CD4-positive, alpha-beta T cell treated with Interleukin-17A for 1 hour (primary cell): ENCODE measurements around the gene KCNAB3.

ENCODE experiments used
- DNase-seq: peaks from one replicate; pipeline ENCODE4 v3.0.0-alpha.2; 2020

Gene KCNAB3

GRCh38 chr17:7935859-7936258 is 6.2 kb upstream of the KCNAB3 start:
- DNase-seq, result no peak

DNA sequence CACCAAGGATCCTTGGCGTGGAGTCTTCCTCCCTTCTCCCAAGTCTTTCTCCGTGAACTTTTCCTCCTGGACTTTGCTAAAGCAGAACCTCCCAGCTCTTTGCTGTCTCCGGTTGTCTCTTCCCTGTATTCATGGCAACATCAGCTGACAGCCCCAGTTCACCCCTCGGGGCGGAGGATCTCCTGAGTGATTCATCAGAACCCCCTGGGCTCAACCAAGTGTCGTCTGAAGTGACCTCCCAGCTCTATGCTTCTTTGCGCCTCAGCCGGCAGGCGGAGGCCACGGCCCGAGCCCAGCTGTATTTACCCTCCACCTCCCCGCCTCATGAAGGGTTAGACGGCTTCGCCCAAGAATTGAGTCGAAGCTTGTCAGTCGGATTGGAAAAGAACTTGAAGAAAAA is 3.3 kb upstream of the KCNAB3 start:
- peak; percentile 35 for DNase-seq

- no peak for DNase-seq
These were observed 2.8 kb upstream of the KCNAB3 start for GRCh38 chr17:7932483-7932891.

DNA sequence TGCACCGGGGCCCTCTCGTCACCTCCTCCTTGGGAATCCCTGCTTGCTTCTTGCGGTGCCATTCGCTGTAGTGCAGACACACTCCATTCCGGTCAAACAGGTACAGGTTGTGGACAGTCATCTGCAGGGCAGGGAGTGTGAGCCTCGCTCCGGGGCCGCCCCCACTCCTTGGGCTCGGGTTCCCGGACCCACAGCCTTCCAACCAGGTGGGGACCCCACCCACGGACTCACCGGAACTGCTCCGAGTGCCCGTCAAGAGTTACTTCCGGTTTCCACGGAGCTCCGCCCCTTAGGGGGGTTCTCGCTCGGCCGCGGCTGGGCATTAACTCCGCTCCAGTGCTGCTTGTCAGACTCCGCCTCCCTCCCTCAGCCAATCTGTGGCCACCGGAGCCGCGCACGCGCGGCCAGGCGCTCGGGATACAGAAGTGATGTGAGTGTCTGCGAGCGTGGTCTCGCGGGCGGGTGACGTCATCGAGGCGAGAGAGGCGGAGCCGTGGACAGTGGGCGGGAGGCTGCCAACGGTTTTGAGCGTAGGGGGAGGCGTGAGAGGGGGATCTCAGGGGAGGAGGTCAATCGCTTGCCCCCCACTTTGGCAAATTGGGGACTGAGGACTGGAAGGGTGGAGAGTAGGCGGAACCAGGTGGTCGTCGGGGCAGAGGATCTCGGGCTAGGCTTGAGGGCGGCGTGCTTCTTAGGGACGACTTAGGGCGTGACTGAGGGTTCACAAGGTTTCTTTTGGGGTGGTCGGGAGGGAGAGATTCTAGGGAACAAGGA is 2.2 kb upstream of the KCNAB3 start, which contains the start of the genes CNTROB and TRAPPC1:
CNTROB (plus strand) TSS at position 498 of the 774 bp plus-strand sequence. CDS start 874 bp downstream, outside the sequence.
TRAPPC1 (minus strand) TSS at position 238 of the 774 bp plus-strand sequence; CDS start at position 121, 117 bp downstream.
- peak; percentile 100 for DNase-seq

GRCh38 chr17:7930841-7931631 is 1.4 kb upstream of the KCNAB3 start:
- DNase-seq, result no peak

- no peak for DNase-seq
These were observed 2.1 kb downstream of the KCNAB3 start for GRCh38 chr17:7927596-7927995.

DNA sequence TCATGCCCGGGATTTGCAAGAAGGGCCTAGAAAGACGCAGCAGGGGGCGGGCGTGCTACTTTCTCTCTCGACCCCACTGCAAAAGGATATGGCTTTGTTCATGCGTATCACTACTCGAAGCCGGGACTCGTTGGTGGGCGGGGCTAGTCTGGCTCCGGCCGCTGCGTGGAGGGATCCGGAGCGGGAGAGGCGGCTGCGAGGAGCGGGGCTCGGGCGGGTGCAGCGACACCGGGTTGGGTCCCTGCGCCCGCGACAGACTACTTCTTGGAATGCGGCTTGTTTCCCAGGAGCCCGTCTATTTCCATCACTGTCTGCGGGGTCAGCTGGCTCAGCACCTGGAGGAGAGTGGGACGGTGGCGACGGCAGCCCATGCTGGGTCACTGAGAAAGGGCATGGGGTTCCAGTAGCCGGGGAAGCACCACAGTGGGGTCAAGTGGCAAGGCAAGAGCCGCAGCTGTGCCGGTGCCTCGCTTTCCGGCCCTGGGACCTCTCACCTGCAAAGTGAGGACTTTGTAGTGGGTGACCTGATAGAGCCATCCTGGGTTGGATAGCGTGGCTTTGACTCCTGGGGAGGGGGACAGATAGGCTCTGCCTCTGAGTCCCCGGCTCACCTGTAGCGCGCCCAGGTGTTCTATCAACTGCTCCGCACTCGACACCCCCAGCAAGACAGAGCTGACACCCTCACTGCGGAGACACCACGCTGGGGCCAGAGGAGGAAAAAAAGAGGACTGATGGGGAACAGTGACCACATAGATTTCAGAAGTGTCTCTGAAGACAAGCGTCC is 6.6 kb downstream of the KCNAB3 start:
- DNase-seq, result peak; percentile 90

DNA sequence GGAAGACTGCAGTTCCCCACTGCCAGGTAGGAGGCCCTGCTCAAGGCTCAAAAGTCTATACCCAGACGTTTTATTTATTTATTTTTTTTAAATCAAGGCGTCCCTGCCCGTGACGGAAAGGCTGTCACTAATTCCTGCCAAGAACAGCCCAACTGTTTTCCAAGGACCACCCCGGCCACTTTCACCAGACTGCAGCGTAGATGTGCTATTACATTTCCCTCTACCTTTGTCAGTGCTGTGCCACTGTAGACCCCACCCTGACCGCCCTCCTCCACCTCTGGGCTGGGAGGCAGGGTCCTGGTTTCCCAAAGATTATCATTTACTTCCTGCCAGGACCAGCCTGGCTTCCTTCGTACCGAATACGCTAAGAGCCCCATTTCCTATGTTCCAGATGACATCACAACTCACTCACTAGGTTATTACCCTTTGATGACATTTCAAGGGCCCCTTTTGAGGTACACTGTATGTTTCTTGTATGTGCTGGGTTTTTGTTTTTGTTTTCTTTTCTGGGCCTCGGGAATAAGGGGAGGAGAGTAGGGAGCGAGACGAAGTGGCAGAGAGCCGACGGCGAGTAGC is 7.3 kb downstream of the KCNAB3 start:
- DNase-seq, result no peak

DNA sequence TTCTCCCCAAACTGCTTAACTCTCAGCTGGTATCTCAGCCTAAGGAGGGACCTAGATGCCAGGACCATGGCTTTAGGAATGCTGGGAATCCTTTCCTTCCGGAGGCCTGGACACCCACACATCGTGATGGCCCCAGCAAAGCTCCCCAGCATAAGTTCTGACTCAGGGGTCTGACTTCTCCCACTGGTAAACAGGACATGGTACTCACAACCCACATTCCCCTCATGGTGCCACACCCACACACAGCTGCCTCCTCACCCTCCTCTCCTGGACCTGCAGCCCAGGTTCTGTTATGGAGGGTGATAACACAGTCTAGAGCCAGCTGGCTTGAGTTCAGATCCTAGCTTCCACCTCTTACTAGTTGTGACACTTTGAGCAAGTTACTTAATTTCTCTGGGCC is 12.8 kb downstream of the KCNAB3 start:
- DNase-seq, result no peak

DNA sequence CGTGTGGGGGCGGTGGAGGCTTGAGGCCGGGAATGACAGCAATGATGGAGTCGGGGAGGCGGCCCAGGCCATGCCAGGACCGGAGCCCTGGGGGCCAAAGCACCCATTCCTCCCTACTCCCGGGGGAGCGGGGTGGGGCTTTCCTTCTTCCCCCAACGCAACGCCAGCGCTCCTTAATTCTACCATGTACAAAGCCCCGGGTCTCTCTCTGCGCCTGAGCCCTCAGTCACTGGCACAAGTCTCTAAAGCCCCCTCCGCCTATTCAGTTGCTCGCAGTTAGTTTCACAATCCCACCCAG is 13.3 kb downstream of the KCNAB3 start:
- DNase-seq, result no peak

DNA sequence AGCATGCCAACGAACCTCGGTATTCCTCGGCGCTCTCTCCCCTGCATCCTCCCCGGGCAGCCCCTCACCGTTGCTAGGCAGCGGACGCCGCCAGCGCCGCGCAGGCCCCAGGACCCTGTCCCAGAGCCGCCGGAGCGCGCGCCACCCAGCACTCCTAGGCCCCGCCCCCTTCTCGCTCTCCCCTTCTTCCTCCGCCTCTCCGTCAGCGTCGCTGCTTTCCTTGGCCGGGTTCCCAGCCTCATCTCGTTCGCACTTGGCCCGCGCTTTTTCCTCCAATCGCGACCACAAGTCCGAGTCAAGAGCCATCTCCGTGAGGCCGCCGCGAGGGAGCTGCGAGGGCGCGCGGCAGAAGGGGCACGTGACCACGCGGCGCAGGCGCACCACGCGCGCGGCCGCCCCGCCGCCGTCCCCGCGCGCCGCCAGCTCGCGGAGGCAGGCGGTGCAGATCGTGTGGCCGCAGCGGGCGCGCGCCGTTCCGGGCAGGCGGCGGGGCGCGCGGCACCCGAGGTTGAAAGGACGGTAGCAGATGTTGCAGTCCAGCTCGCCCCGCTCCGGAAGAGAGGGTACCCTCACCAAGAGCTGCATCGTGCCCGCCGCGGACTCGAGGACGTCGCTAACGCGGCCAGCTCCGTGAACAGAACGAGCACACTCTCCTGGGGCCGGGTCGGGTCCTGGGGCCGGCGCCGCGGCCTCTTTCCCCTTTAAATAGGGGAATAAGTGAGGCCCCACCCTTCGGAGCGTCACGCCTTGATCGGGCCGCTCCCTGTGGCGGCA is 13.9 kb downstream of the KCNAB3 start, which contains the start of gene RNF227:
RNF227 (minus strand) TSS at position 679 of the 774 bp plus-strand sequence; CDS start at position 585, 94 bp downstream.
- DNase-seq, result peak; percentile 89

DNA sequence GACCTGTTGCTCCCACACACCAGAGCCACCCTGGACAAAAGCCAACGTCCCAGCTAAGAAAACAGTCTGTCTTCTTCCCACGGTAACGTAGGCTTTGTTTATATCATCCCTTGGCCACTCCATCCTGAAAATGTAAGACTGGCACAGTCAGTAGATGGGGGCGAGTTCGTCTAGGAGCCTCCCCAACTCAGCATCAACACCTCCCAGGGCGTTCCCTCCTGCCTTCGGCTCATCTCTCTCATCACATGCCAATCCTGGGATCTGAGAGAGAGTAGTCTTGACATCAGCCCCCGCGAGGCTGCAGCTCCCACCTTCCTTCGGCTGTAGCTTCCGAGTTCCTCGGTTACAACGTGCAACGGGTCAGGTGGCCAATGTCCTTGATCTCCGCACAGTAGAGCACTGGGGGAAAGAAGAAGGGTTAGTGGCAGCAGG is 14.5 kb downstream of the KCNAB3 start:
- DNase-seq, result no peak

DNA sequence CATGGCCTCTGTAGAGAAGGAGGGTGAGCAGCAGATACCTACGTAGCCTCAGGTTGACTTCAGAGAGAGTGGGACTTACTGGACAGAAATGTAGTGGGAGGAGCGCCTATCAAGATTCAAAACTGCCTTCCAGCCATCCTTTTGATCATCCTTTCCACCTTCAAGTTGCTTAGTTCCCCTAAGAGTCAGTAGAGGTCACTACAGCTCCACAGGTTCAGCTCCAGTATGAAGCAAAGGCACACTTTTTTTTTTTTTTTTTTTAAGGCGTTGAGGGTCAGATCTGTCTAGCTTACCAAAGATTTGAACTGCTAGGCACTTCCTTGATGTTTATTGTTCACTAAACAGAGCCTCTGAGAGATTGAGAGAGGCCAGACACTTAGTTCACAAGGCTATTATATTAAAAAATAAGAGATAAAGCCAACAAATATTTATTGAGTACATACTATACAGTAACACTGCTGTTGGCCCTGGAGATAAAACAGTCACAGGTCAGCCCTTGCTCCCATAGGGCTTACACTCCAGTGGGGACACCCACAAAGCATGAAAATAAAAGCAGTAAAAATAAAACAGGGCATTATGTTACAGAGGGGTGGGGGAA is 16.6 kb downstream of the KCNAB3 start:
- DNase-seq, result peak; percentile 87

- no peak for DNase-seq
These were observed 18.5 kb downstream of the KCNAB3 start for GRCh38 chr17:7911116-7911515.

GRCh38 chr17:7910711-7911110 is 18.9 kb downstream of the KCNAB3 start:
- DNase-seq, result no peak

GRCh38 chr17:7910281-7910680 is 19.4 kb downstream of the KCNAB3 start:
- DNase-seq, result no peak

DNA sequence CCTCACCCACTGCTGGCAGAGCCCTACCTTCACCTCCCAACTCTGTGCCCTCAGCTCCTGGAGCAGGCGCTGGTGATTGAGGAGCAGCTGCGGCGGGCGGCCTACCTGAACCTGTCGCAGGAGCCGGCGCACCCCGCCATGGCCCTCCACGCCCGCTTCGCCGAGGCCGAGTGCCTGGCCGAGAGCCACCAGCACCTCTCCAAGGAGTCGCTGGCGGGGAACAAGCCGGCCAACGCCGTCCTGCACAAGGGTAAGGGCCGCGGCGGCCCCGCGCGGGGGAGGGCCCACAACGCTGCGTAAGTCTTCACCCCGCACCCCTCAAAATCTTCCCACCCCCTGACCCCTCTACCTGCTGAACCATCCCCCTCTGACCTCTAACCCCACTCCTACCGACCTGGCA is 20.6 kb downstream of the KCNAB3 start:
- DNase-seq, result no peak

DNA sequence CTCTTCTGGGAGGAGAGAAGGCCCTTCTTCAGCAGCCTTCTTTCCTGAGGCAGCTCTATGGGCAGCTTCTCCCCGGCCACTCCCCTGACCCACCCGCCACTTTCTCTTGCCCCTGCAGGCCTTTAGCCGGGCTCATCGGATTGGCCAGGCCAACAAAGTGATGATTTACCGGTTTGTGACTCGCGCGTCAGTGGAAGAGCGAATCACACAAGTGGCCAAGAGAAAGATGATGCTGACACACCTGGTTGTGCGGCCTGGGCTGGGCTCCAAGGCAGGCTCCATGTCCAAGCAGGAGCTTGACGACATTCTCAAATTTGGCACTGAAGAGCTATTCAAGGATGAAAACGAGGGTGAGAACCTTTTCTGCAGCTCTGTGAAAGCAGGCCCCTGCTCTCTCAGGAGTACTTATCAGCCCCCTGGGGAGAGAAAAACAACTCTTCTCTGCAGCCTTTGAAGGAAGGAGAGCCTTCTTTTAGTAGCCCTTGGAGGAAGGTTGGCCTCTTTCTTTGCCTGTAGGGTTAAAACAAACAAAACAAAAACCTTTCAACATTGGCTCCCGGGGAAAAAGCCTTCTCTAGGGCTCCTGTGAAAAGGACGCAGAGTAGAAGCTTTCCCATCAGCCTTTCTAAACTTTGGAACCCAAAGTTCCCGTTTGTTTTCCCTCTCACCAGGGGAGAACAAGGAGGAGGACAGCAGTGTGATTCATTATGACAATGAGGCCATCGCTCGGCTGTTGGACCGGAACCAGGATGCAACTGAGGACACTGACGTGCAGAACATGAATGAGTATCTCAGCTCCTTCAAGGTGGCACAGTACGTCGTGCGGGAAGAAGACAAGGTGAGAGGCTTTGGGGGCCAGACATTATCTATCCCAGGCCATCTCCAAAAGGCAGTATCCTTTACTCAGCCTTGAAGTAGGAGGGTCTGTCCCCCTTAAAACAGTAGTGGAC is 26.2 kb downstream of the KCNAB3 start:
- no peak for DNase-seq

- DNase-seq, result peak; percentile 56
These were observed 31.9 kb downstream of the KCNAB3 start for GRCh38 chr17:7897773-7898172.

GRCh38 chr17:7897090-7897489 is 32.6 kb downstream of the KCNAB3 start:
- DNase-seq, result no peak
